ENCODE results near the gene ZNF548.

Gene ZNF548

DNA sequence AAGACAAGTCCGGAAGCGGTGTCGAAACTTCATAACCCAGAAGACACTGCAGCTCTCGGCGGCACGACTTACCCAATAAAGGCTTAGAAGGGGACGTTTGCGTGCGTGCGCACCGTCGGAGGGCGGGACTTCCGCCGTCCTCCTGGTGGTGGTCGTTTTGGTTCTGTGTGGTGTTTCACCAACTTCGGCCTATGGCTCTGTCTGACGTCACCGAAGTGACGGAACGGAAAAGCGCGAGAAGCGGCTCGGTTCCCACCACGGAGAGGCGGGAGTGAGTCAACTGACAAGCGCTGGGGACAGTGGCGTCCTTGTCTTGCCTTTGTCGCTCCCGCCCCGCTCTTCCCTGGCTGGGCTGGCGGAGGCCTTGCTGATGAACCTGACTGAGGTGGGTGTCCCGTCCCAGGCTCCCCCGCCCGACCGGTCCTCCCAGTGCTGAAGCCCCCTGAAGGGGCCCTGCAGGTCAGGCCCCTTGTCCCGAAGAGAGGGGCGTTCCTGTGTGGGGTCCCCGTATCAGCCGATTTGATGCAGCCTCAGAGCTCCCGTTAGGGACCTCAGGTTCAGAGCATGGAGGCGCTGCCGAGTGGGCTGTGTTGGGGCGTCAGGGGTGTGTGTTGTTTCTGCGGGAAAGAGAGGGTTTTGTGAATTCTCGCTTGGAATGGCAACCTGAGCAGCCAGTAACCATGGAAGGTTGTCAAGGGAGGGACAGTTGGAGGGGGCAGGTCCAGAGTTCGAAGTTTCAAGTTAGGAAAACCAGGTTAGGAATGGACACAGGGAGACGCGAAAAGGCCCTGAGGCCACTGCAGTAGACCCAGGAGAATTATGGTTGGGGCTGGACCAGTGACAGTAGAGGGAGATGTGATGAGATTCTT lies at the start of gene ZNF548:
ZNF548 (plus strand) TSS at position 125 of the 869 bp plus-strand sequence; CDS start at position 371, 246 bp downstream.
- ATAC-seq, result peak; percentile 100

DNA sequence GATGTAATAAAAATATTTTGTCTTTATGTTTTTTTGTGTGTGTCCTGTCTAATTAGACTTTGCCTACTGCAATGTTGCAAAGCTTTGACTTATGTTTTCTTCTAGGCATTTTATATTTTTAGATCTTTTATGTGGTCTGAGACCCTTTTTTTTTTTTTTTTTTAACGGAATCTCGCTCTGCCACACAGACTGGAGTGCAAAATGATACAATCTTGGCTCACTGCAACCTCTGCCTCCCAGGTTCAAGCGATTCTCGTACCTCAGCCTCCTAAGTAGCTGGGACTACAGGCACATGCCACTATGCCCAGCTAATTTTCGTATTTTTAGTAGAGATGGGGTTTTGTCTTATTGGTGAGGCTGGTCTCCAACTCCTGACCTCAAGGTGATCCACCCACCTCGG lies 47.1 kb upstream of the ZNF548 start:
- ATAC-seq, result no peak
- TF ChIP-seq ZNF565 (CRISPR knock-in tag; conservative IDR thresholded peaks at IDR 0.05; ENCODE audit: low read depth), result no peak
- no peak for TF ChIP-seq BACH2 (CRISPR knock-in tag; IDR thresholded peaks at IDR 0.05; ENCODE audit: borderline replicate concordance)
- TF ChIP-seq, protein P1, sequence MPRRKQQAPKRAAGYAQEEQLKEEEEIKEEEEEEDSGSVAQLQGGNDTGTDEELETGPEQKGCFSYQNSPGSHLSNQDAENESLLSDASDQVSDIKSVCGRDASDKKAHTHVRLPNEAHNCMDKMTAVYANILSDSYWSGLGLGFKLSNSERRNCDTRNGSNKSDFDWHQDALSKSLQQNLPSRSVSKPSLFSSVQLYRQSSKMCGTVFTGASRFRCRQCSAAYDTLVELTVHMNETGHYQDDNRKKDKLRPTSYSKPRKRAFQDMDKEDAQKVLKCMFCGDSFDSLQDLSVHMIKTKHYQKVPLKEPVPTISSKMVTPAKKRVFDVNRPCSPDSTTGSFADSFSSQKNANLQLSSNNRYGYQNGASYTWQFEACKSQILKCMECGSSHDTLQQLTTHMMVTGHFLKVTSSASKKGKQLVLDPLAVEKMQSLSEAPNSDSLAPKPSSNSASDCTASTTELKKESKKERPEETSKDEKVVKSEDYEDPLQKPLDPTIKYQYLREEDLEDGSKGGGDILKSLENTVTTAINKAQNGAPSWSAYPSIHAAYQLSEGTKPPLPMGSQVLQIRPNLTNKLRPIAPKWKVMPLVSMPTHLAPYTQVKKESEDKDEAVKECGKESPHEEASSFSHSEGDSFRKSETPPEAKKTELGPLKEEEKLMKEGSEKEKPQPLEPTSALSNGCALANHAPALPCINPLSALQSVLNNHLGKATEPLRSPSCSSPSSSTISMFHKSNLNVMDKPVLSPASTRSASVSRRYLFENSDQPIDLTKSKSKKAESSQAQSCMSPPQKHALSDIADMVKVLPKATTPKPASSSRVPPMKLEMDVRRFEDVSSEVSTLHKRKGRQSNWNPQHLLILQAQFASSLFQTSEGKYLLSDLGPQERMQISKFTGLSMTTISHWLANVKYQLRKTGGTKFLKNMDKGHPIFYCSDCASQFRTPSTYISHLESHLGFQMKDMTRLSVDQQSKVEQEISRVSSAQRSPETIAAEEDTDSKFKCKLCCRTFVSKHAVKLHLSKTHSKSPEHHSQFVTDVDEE (CRISPR knock-in tag; IDR thresholded peaks at IDR 0.05), result no peak
- no peak for TF ChIP-seq PPARA (CRISPR knock-in tag; IDR thresholded peaks at IDR 0.05; ENCODE audit: borderline replicate concordance)
- no peak for TF ChIP-seq ZFP30 (CRISPR knock-in tag; IDR thresholded peaks at IDR 0.05)
- no peak for TF ChIP-seq SNAI2 (CRISPR knock-in tag; IDR thresholded peaks at IDR 0.05)
- no peak for TF ChIP-seq ZNF70 (CRISPR knock-in tag; IDR thresholded peaks at IDR 0.05)

More for the DNA sequence above, at the start of gene ZNF548:
- TF ChIP-seq ZC3H10 (CRISPR knock-in tag; IDR thresholded peaks at IDR 0.05) (no peak), ZNF565 (CRISPR knock-in tag; conservative IDR thresholded peaks at IDR 0.05; ENCODE audit: low read depth) (no peak), SNAI2 (CRISPR knock-in tag; IDR thresholded peaks at IDR 0.05) (no peak), ZFP3 (CRISPR knock-in tag; IDR thresholded peaks at IDR 0.05) (no peak), TOX (CRISPR knock-in tag; IDR thresholded peaks at IDR 0.05; ENCODE audit: borderline replicate concordance) (no peak), TCF4 (CRISPR knock-in tag; IDR thresholded peaks at IDR 0.05; ENCODE audit: borderline replicate concordance) (no peak)
- TF ChIP-seq, protein P2, sequence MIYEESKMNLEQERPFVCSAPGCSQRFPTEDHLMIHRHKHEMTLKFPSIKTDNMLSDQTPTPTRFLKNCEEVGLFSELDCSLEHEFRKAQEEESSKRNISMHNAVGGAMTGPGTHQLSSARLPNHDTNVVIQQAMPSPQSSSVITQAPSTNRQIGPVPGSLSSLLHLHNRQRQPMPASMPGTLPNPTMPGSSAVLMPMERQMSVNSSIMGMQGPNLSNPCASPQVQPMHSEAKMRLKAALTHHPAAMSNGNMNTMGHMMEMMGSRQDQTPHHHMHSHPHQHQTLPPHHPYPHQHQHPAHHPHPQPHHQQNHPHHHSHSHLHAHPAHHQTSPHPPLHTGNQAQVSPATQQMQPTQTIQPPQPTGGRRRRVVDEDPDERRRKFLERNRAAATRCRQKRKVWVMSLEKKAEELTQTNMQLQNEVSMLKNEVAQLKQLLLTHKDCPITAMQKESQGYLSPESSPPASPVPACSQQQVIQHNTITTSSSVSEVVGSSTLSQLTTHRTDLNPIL (CRISPR knock-in tag; IDR thresholded peaks at IDR 0.05; ENCODE audit: low read depth), result no peak
- TF ChIP-seq, protein P3, sequence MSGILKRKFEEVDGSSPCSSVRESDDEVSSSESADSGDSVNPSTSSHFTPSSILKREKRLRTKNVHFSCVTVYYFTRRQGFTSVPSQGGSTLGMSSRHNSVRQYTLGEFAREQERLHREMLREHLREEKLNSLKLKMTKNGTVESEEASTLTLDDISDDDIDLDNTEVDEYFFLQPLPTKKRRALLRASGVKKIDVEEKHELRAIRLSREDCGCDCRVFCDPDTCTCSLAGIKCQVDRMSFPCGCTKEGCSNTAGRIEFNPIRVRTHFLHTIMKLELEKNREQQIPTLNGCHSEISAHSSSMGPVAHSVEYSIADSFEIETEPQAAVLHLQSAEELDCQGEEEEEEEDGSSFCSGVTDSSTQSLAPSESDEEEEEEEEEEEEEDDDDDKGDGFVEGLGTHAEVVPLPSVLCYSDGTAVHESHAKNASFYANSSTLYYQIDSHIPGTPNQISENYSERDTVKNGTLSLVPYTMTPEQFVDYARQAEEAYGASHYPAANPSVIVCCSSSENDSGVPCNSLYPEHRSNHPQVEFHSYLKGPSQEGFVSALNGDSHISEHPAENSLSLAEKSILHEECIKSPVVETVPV (CRISPR knock-in tag; IDR thresholded peaks at IDR 0.05), result no peak
- TF ChIP-seq, protein P4, sequence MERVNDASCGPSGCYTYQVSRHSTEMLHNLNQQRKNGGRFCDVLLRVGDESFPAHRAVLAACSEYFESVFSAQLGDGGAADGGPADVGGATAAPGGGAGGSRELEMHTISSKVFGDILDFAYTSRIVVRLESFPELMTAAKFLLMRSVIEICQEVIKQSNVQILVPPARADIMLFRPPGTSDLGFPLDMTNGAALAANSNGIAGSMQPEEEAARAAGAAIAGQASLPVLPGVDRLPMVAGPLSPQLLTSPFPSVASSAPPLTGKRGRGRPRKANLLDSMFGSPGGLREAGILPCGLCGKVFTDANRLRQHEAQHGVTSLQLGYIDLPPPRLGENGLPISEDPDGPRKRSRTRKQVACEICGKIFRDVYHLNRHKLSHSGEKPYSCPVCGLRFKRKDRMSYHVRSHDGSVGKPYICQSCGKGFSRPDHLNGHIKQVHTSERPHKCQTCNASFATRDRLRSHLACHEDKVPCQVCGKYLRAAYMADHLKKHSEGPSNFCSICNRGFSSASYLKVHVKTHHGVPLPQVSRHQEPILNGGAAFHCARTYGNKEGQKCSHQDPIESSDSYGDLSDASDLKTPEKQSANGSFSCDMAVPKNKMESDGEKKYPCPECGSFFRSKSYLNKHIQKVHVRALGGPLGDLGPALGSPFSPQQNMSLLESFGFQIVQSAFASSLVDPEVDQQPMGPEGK (CRISPR knock-in tag; IDR thresholded peaks at IDR 0.05; ENCODE audit: borderline replicate concordance), result no peak

DNA sequence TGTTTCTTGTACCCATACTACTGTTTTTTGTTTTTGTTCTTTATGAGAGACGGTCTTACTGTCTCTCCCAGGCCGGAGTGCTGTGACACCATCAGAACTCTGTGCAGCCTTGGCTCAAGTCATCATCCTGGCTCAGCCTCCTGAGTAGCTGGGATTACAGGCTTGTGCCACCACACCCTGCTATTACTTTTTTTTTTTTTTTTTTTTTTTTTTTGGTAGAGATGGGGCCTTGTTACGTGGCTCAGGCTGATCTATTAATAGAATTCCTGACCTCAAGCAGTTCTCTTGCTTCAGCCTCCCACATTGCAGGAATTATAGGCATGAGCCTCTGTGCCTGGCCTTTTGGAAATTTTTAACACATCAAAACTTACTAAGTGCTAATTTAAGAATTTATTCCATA lies 41.5 kb upstream of the ZNF548 start:
- ATAC-seq, result no peak
- TF ChIP-seq ZNF565 (CRISPR knock-in tag; conservative IDR thresholded peaks at IDR 0.05; ENCODE audit: low read depth), result no peak
- TF ChIP-seq POU6F1 (CRISPR knock-in tag; IDR thresholded peaks at IDR 0.05; ENCODE audit: borderline replicate concordance, low read depth), result no peak
- no peak for TF ChIP-seq ZFP30 (CRISPR knock-in tag; IDR thresholded peaks at IDR 0.05)
- no peak for TF ChIP-seq ZNF8 (CRISPR knock-in tag; IDR thresholded peaks at IDR 0.05)
- TF ChIP-seq ISL1 (CRISPR knock-in tag; IDR thresholded peaks at IDR 0.05), result no peak
- TF ChIP-seq TOX (CRISPR knock-in tag; IDR thresholded peaks at IDR 0.05; ENCODE audit: borderline replicate concordance), result no peak
- no peak for TF ChIP-seq RARB (CRISPR knock-in tag; IDR thresholded peaks at IDR 0.05)
- TF ChIP-seq GLIS3 (CRISPR knock-in tag; IDR thresholded peaks at IDR 0.05), result no peak
- TF ChIP-seq, protein P1 (CRISPR knock-in tag; IDR thresholded peaks at IDR 0.05), result no peak
- no peak for TF ChIP-seq ZC3H10 (CRISPR knock-in tag; IDR thresholded peaks at IDR 0.05)
- TF ChIP-seq ESRRG (CRISPR knock-in tag; IDR thresholded peaks at IDR 0.05), result no peak
- no peak for TF ChIP-seq TCF4 (CRISPR knock-in tag; IDR thresholded peaks at IDR 0.05; ENCODE audit: borderline replicate concordance)
- no peak for TF ChIP-seq OSR1 (CRISPR knock-in tag; IDR thresholded peaks at IDR 0.05)
- TF ChIP-seq, protein P2 (CRISPR knock-in tag; IDR thresholded peaks at IDR 0.05; ENCODE audit: low read depth), result no peak
